HepG2 (cell line): ENCODE measurements around the gene CDC34. TPM values are rescaled to one million over a fixed set of nuclear protein-coding genes. Genes with fewer than 3 reads are reported as not detected.
A peak's percentile ranks its signal among the peaks of the same experiment; 100 is the strongest.

Source experiments
- CERS6 ChIP-seq: sonication (generic); formaldehyde crosslinking; IDR thresholded peaks from 2 replicates; pipeline ENCODE4 v1.5.0; 2020; ENCODE audit warnings: missing genetic modification reagents
- CHD2 ChIP-seq: IDR thresholded peaks from 2 replicates; pipeline ENCODE4 v1.6.1; 2011; ENCODE audit warnings: low read depth, low read length, improper control_type of control experiment
- ELF1 ChIP-seq: sonication (generic); formaldehyde crosslinking; IDR thresholded peaks from 2 replicates; pipeline ENCODE4 v1.4.0; 2020; ENCODE audit warnings: missing genetic modification reagents
- FOXC1 ChIP-seq: sonication (generic); formaldehyde crosslinking; IDR thresholded peaks from 2 replicates; pipeline ENCODE4 v1.8.0; 2022; ENCODE audit warnings: mild to moderate bottlenecking, missing genetic modification reagents, borderline replicate concordance
- HIVEP1 ChIP-seq: sonication (generic); formaldehyde crosslinking; IDR thresholded peaks from 2 replicates; pipeline ENCODE4 v1.4.0; 2020; ENCODE audit warnings: mild to moderate bottlenecking, missing genetic modification reagents
- IRX3 ChIP-seq: sonication (generic); formaldehyde crosslinking; IDR thresholded peaks from 2 replicates; pipeline ENCODE4 v1.8.1; 2023; ENCODE audit warnings: mild to moderate bottlenecking, low read depth, missing genetic modification reagents, borderline replicate concordance
- LRRFIP1 ChIP-seq: sonication (generic); formaldehyde crosslinking; conservative IDR thresholded peaks from 2 replicates; pipeline ENCODE4 v1.4.0; 2020; ENCODE audit warnings: missing genetic modification reagents
- MYC ChIP-seq: sonication (generic); formaldehyde crosslinking; IDR thresholded peaks from 2 replicates; pipeline ENCODE4 v1.9.0; 2021; ENCODE audit warnings: missing genetic modification reagents, borderline replicate concordance
- NFKB2 ChIP-seq: sonication (generic); formaldehyde crosslinking; IDR thresholded peaks from 2 replicates; pipeline ENCODE4 v1.4.0; 2020; ENCODE audit warnings: missing genetic modification reagents, borderline replicate concordance
- NRL ChIP-seq: sonication (generic); formaldehyde crosslinking; IDR thresholded peaks from 2 replicates; pipeline ENCODE4 v1.5.0; 2020; ENCODE audit warnings: missing genetic modification reagents, mild to moderate bottlenecking, moderate library complexity, borderline replicate concordance
- RBM39 ChIP-seq: fragments of 200-400 bp; formaldehyde crosslinking; IDR thresholded peaks from one replicate; pipeline ENCODE4 v1.6.1; 2018; ENCODE audit warnings: antibody characterized with exemption, mild to moderate bottlenecking, low read depth, low read length; ENCODE audit not compliant: poor library complexity, severe bottlenecking
- ZNF687 ChIP-seq: sonication (generic); formaldehyde crosslinking; IDR thresholded peaks from 2 replicates; pipeline ENCODE4 v1.5.1; 2020; ENCODE audit warnings: mild to moderate bottlenecking, missing genetic modification reagents, moderate library complexity
- ZNF792 ChIP-seq: IDR thresholded peaks from 2 replicates; pipeline ENCODE4 v1.6.1; 2016
- polyA plus RNA-seq, 8 experiments: library from polyadenylated mRNA; depleted of rRNA in 3 of 8; stranded (reverse) in 7 of 8; unstranded in 1 of 8; fragments of >200 nt; fragmentation: Illumina TruSeq in 4 of 8; extraction: Trizol in 4 of 8; gene quantifications; 2 replicates each; pipeline versions ENCODE4 v1.2.1 to v1.2.3, GENCODE V29; 2011 to 2016; ENCODE audit warnings: low read depth in 4 of 8, missing spikeins in 1 of 8, mixed read lengths in 1 of 8; ENCODE audit not compliant: insufficient read depth in 1 of 8
- total RNA-seq, 5 experiments: library from RNA; depleted of rRNA; stranded (reverse); fragments of >200 nt; fragmentation: Illumina TruSeq; extraction: Trizol; gene quantifications; 2 replicates each; pipeline ENCODE4 v1.2.3, GENCODE V29; 2016; ENCODE audit warnings: low read depth in 1 of 5
- TF ChIP-seq, protein P1 (sequence below): IDR thresholded peaks from 2 replicates; pipeline ENCODE4 v1.6.1; 2016; ENCODE audit warnings: missing genetic modification reagents, missing compliant biosample characterization
- TF ChIP-seq, protein P2 (sequence below): IDR thresholded peaks from 2 replicates; pipeline ENCODE4 v1.6.1; 2018; ENCODE audit warnings: missing genetic modification reagents, mild to moderate bottlenecking, missing compliant biosample characterization

The CDC34 gene
- total and polyA plus RNA-seq, 2 of the 13 experiments (the other 11 are each of a cell fraction or from before 2014, with no cell fraction given) = 138 to 150 TPM

DNA sequence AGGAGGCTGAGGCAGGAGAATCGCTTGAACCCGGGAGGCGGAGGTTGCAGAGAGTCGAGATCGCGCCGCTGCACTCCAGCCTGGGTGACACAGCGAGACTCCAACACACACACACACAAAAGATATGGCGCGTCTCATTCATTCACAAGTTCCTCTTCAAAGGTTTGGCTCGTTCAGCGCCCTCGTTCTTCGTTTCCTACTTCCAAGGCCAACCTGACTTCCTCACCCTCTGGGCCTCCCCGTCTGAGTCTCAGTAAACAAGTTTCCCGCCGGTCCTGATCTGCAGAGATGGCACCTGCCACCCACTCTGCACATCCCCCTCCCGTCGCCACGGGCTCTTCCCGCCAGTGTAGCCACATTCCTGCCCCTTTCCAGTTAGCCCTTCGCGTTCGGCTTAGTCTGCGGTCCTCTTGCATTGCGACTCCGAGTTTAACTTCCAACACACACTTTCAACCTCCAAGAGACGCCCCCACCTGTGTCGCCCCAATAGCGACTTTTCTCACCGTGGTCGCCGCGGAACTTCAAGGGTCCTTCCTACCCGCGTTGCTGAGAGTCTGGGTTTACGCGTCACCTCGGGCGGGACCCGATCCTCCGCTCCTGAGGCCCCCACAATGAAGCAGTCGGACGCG lies 39.5 kb downstream of the CDC34 start (continued):
- TF ChIP-seq CHD2 = 0 out of 2 replicates have a peak, but pooled peaks have one; percentile 15
- peak; percentile 85; the same call in 1 of the 2 replicates for TF ChIP-seq NRL (CRISPR knock-in tag)
- TF ChIP-seq ZNF687 (CRISPR knock-in tag) = peak; percentile 93
- TF ChIP-seq FOXC1 (CRISPR knock-in tag) = peak; percentile 79
- TF ChIP-seq MYC (CRISPR knock-in tag) = peak; percentile 65; the same call in 1 of the 2 replicates
- no peak for TF ChIP-seq CERS6 (CRISPR knock-in tag)
- TF ChIP-seq IRX3 (CRISPR knock-in tag) = no peak
- TF ChIP-seq, protein P1, sequence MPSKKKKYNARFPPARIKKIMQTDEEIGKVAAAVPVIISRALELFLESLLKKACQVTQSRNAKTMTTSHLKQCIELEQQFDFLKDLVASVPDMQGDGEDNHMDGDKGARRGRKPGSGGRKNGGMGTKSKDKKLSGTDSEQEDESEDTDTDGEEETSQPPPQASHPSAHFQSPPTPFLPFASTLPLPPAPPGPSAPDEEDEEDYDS (CRISPR knock-in tag) = no peak; the same call in 1 of the 2 replicates
- 0 out of 2 replicates have a peak, but pooled peaks have one; percentile 23 for TF ChIP-seq ZNF792 (CRISPR knock-in tag)
- peak; percentile 36 for TF ChIP-seq RBM39
- TF ChIP-seq LRRFIP1 (CRISPR knock-in tag) = no peak
- TF ChIP-seq HIVEP1 = 0 out of 2 replicates have a peak, but pooled peaks have one; percentile 40
- TF ChIP-seq NFKB2 = peak; percentile 58; the same call in 1 of the 2 replicates
- TF ChIP-seq, protein P2, sequence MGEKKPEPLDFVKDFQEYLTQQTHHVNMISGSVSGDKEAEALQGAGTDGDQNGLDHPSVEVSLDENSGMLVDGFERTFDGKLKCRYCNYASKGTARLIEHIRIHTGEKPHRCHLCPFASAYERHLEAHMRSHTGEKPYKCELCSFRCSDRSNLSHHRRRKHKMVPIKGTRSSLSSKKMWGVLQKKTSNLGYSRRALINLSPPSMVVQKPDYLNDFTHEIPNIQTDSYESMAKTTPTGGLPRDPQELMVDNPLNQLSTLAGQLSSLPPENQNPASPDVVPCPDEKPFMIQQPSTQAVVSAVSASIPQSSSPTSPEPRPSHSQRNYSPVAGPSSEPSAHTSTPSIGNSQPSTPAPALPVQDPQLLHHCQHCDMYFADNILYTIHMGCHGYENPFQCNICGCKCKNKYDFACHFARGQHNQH (CRISPR knock-in tag) = 0 out of 2 replicates have a peak, but pooled peaks have one; percentile 31
- TF ChIP-seq ELF1 (CRISPR knock-in tag) = no peak
